GM23338 (cell line): ENCODE results near the gene SPAG16. TPM values are rescaled to one million over a fixed set of nuclear protein-coding genes. Genes with fewer than 3 reads are reported as not detected.
A peak's percentile ranks its signal among the peaks of the same experiment; 100 is the strongest.

Experiments used
- ATAC-seq: fragments of 200-7000 bp; cut with Tn5 transposase; 3 replicates; pipeline ENCODE4 v1.9.1; 2020
- DNase-seq: peaks from one replicate; pipeline ENCODE4 v3.0.0-alpha.2; 2015; ENCODE audit warnings: low spot score
- H2AFZ ChIP-seq: fragments of 200-600 bp; sonication (generic); 2 replicates; pipeline ENCODE4 v1.8.0; 2016; ENCODE audit warnings: antibody characterized with exemption, mild to moderate bottlenecking, moderate library complexity
- H3F3A ChIP-seq: fragments of 200-600 bp; sonication (generic); replicated peaks from 2 replicates; pipeline ENCODE4 v1.8.0; 2017; ENCODE audit warnings: antibody characterized with exemption, mixed run types, low read depth
- H3K27ac ChIP-seq: fragments of 200-600 bp; sonication (generic); 2 replicates; pipeline ENCODE4 v1.6.1; 2016; ENCODE audit warnings: low read depth
- H3K27me3 ChIP-seq: fragments of 200-600 bp; sonication (generic); 2 replicates; pipeline ENCODE4 v1.8.0; 2016; ENCODE audit warnings: mild to moderate bottlenecking, mixed run types, moderate library complexity; ENCODE audit not compliant: insufficient read depth
- H3K36me3 ChIP-seq: fragments of 200-600 bp; sonication (generic); 2 replicates; pipeline ENCODE4 v1.8.0; 2016; ENCODE audit warnings: mild to moderate bottlenecking; ENCODE audit not compliant: insufficient read depth
- H3K4me1 ChIP-seq: fragments of 200-600 bp; sonication (generic); 2 replicates; pipeline ENCODE4 v1.8.0; 2016; ENCODE audit warnings: mild to moderate bottlenecking, moderate library complexity; ENCODE audit not compliant: insufficient read depth
- H3K4me2 ChIP-seq: fragments of 200-600 bp; sonication (generic); 2 replicates; pipeline ENCODE4 v1.7.1; 2017; ENCODE audit warnings: mixed run types
- H3K4me3 ChIP-seq: fragments of 200-600 bp; sonication (generic); 2 replicates; pipeline ENCODE4 v1.6.1; 2016; ENCODE audit warnings: mixed run types
- H3K79me2 ChIP-seq: fragments of 200-600 bp; sonication (generic); replicated peaks from 2 replicates; pipeline ENCODE4 v1.8.0; 2017; ENCODE audit warnings: mild to moderate bottlenecking; ENCODE audit not compliant: insufficient read depth
- H3K9me2 ChIP-seq: fragments of 200-600 bp; sonication (generic); 2 replicates; pipeline ENCODE4 v1.8.0; 2017; ENCODE audit not compliant: insufficient read depth
- H4K20me1 ChIP-seq: fragments of 200-600 bp; sonication (generic); replicated peaks from 2 replicates; pipeline ENCODE4 v1.8.0; 2017; ENCODE audit warnings: mild to moderate bottlenecking; ENCODE audit not compliant: insufficient read depth
- H3K27ac Mint-ChIP-seq: 2 replicates; pipeline ENCODE4 v1.8.0; 2020; ENCODE audit warnings: inconsistent platforms, mild to moderate bottlenecking, moderate library complexity, mixed read lengths
- H3K27me3 Mint-ChIP-seq: 3 replicates; pipeline ENCODE4 v1.8.0; 2022; ENCODE audit warnings: low read depth, mild to moderate bottlenecking, moderate library complexity, mixed read lengths, inconsistent platforms; ENCODE audit not compliant: insufficient read depth, poor library complexity
- H3K36me3 Mint-ChIP-seq: 3 replicates; pipeline ENCODE4 v1.8.0; 2021; ENCODE audit warnings: low read depth, mild to moderate bottlenecking, inconsistent platforms, moderate library complexity, mixed read lengths
- H3K4me1 Mint-ChIP-seq: 3 replicates; pipeline ENCODE4 v1.8.0; 2020; ENCODE audit warnings: mild to moderate bottlenecking, inconsistent platforms, mixed read lengths
- H3K4me3 Mint-ChIP-seq: 3 replicates; pipeline ENCODE4 v1.8.0; 2021; ENCODE audit warnings: moderate library complexity, mild to moderate bottlenecking, inconsistent platforms, mixed read lengths
- H3K9me3 Mint-ChIP-seq: 3 replicates; pipeline ENCODE4 v1.8.0; 2020; ENCODE audit warnings: moderate library complexity, mild to moderate bottlenecking, inconsistent platforms, mixed read lengths
- CREB1 ChIP-seq: fragments of 250-450 bp; sonication (Bioruptor Pico); IDR thresholded peaks from 2 replicates; pipeline ENCODE4 v1.5.0; 2020; ENCODE audit warnings: low read depth, mild to moderate bottlenecking, moderate library complexity
- ETS1 ChIP-seq: IDR thresholded peaks from 2 replicates; pipeline ENCODE4 v1.6.1; 2016; ENCODE audit warnings: antibody characterized with exemption
- JUNB ChIP-seq: IDR thresholded peaks from one replicate; pipeline ENCODE4 v1.6.1; 2016; ENCODE audit warnings: antibody characterized with exemption; ENCODE audit not compliant: unreplicated experiment
- POLR2AphosphoS5 ChIP-seq: IDR thresholded peaks from 2 replicates; pipeline ENCODE4 v1.6.1; 2016; ENCODE audit warnings: antibody characterized with exemption, low read depth
- REST ChIP-seq: IDR thresholded peaks from one replicate; pipeline ENCODE4 v1.6.1; 2018; ENCODE audit warnings: antibody characterized with exemption; ENCODE audit not compliant: unreplicated experiment
- STAT1 ChIP-seq: IDR thresholded peaks from one replicate; pipeline ENCODE4 v1.6.1; 2016; ENCODE audit warnings: antibody characterized with exemption; ENCODE audit not compliant: unreplicated experiment
- ZNF331 ChIP-seq: fragments of 250-450 bp; sonication (Bioruptor Pico); IDR thresholded peaks from 2 replicates; pipeline ENCODE4 v1.5.0; 2020; ENCODE audit warnings: low read depth, mild to moderate bottlenecking, moderate library complexity
- polyA plus RNA-seq: library from polyadenylated mRNA; unstranded; fragments of >200 nt; fragmentation: Nextera tagmentation; extraction: Ambion mirVana; gene quantifications from 2 replicates; pipeline ENCODE4 v1.2.1, GENCODE V29; 2016
- total RNA-seq: library from RNA; depleted of rRNA; stranded (reverse); fragments of >200 nt; shearing (Covaris generic); gene quantifications from 2 replicates; pipeline ENCODE4 v1.2.3, GENCODE V29; 2014

Gene SPAG16
- total and polyA plus RNA-seq, 2 experiments from 2014 or later: 19.7 to 47.8 TPM

GRCh38 chr2:214201892-214202291 is 917.6 kb downstream of the SPAG16 start:
- no peaks in the 10 kb centered on the region for H3K4me1 ChIP-seq
- Mint-ChIP-seq H3K9me3 (no peaks in the 10 kb centered on the region), H3K27ac (no peak overlapping the region), H3K4me3 (no peak overlapping the region), H3K4me1 (peaks cover 2% of the 10 kb centered on the region; the same call in 1 of the 3 replicates), H3K36me3 (no peaks in the 10 kb centered on the region), H3K27me3 (no peaks in the 10 kb centered on the region)
- TF ChIP-seq POLR2AphosphoS5 (no peak), REST (no peak), CREB1 (no peak), ETS1 (no peak), ZNF331 (no peak)
- H3K9me2 ChIP-seq: peaks cover 6% of the 10 kb centered on the region; the same call in 1 of the 2 replicates
- H3K79me2 ChIP-seq: no peaks in the 10 kb centered on the region
- H3K4me3 ChIP-seq: no peak overlapping the region
- no peak overlapping the region for H3K4me2 ChIP-seq
- no peaks in the 10 kb centered on the region for H3K27me3 ChIP-seq
- ATAC-seq: no peak
- DNase-seq: no peak
- no peaks in the 10 kb centered on the region for H4K20me1 ChIP-seq
- H2AFZ ChIP-seq: no peak overlapping the region
- H3K36me3 ChIP-seq: no peaks in the 10 kb centered on the region
- no peaks in the 10 kb centered on the region for H3F3A ChIP-seq
- no peak overlapping the region for H3K27ac ChIP-seq

GRCh38 chr2:214203214-214203613 is 919.0 kb downstream of the SPAG16 start:
- H3K9me2 ChIP-seq: peaks cover 6% of the 10 kb centered on the region; the same call in 1 of the 2 replicates
- TF ChIP-seq JUNB (no peak), STAT1 (no peak)
- Mint-ChIP-seq H3K9me3 (no peaks in the 10 kb centered on the region), H3K4me3 (no peak overlapping the region), H3K27ac (no peak overlapping the region), H3K36me3 (no peaks in the 10 kb centered on the region; the same call in 2 of the 3 replicates), H3K27me3 (no peaks in the 10 kb centered on the region), H3K4me1 (peaks cover 2% of the 10 kb centered on the region; the same call in 1 of the 3 replicates)
- H3K27ac ChIP-seq: no peak overlapping the region
- ATAC-seq (no peak), DNase-seq (no peak)
- H3K4me1 ChIP-seq: no peaks in the 10 kb centered on the region
- H3K79me2 ChIP-seq: no peaks in the 10 kb centered on the region
- H4K20me1 ChIP-seq: no peaks in the 10 kb centered on the region
- no peaks in the 10 kb centered on the region for H3K36me3 ChIP-seq
- H2AFZ ChIP-seq: 0 out of 2 replicates have a peak overlapping the region, but pooled peaks have one; percentile 28
- no peak overlapping the region for H3K4me3 ChIP-seq
- no peaks in the 10 kb centered on the region for H3F3A ChIP-seq
- H3K27me3 ChIP-seq: no peaks in the 10 kb centered on the region
- no peak overlapping the region for H3K4me2 ChIP-seq
